Upper lobe of left lung (tissue), 4 donors: ENCODE measurements around the gene KLHL29.

Experiments used
- CTCF ChIP-seq, 6 experiments: fragments of 450-650 bp in 4 of 6; fragments of 200-600 bp in 2 of 6; sonication (generic) in 2 of 6; IDR thresholded peaks; one replicate each; pipeline ENCODE4 v1.5.1; 2016 to 2019; ENCODE audit warnings: antibody characterized with exemption in 6 of 6
- EP300 ChIP-seq, 4 donors: sonication (generic); formaldehyde crosslinking; IDR thresholded peaks; one replicate each; pipeline ENCODE4 v1.5.1; 2017; ENCODE audit warnings: antibody characterized with exemption in 4 of 4, control low read depth in 2 of 4
- POLR2A ChIP-seq, 4 donors: fragments of 450-650 bp; IDR thresholded peaks; one replicate each; pipeline ENCODE4 v1.5.1; 2016 to 2017; ENCODE audit warnings: antibody characterized with exemption in 4 of 4, mild to moderate bottlenecking in 2 of 4
- POLR2AphosphoS5 ChIP-seq, 2 donors: sonication (generic); formaldehyde crosslinking; IDR thresholded peaks; one replicate each; pipeline ENCODE4 v1.5.1; 2017; ENCODE audit warnings: antibody characterized with exemption in 2 of 2

GRCh38 chr2:23376075-23376474 lies 8.9 kb upstream of the KLHL29 start:
- TF ChIP-seq CTCF (IDR thresholded peaks at IDR 0.05) (no peak), POLR2A (IDR thresholded peaks at IDR 0.05) (no peak), EP300 (IDR thresholded peaks at IDR 0.05) (no peak), POLR2AphosphoS5 (IDR thresholded peaks at IDR 0.05) (no peak)
